HG03175 (cell line): Measurements from ENCODE around the gene DOCK3.
"Not testable (repeated sequence)": the region's sequence is repeated elsewhere in the genome, so short reads cannot be mapped to it uniquely, and the experiment has no call there.

Source experiments
- ATAC-seq: cut with Tn5 transposase; IDR thresholded peaks from one replicate; pipeline ENCODE4 v1.9.1; 2021; ENCODE audit warnings: mild to moderate bottlenecking, moderate library complexity; ENCODE audit not compliant: unreplicated experiment

The DOCK3 gene

DNA sequence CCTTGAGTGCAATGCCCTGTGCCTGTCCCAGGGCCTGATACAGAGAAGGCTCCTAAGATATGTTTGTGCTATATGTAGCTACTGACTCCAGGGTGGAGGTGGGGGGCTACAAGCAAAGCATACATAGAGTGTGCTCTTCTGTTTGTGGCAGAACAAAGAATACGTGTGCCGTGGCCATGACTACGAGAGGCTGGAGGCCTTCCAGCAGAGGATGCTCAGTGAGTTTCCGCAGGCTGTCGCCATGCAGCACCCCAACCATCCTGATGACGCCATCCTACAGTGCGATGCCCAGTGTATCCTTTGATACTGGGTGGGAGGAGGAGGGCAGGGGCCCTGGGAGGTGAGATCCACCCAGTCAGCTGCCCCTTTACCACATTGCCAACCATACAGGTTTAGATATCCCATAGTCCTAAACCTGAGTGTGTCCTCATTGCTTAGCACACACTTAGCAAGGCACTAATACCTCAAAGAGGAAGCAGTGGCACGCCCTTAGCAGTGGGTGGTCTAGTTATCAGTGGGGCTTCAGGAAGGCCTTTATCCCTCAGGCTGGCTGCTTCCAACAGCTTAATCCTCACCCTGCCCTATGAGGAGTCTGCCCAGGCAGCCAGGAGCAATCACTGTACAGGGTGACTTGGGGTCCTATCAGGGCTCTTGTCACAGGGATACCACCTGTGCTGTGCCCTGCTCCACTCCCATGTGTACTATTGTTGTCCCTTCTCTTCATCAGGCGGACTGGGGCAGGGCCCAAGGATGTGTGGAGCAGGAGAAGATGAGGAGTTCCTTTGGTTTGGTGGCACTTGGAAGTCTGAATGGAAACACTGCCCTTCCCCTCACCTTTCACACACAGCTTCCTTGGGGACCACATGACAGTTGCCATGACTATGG lies 680.2 kb downstream of the DOCK3 start:
- no peak for ATAC-seq

DNA sequence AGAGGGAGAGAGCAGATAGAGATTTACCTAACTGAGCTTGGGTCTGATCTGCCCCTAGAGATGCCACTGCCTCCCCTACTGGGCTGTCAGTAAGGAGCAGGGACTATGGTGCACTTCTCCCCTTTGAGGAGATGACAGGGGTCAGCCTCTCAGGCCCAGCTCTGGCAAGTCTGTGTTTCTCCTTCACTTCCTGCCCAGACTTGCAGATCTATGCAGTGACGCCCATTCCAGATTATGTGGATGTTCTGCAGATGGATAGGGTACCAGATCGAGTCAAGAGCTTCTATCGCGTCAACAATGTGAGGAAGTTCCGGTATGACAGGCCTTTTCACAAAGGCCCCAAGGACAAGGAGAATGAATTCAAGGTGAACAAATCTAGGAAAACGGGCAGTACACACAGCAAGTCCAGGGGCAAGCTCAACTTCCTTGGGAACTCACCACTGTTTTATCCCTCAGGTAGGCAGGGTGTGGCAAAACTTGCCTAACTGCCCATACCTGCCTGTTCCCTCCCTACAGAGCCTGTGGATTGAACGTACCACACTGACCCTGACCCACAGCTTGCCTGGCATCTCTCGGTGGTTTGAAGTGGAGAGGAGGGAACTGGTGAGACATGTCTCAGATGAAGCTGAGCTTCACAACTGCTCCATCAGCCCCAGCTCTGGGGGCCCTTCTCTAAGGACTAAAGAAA lies 681.3 kb downstream of the DOCK3 start:
- no peak for ATAC-seq

DNA sequence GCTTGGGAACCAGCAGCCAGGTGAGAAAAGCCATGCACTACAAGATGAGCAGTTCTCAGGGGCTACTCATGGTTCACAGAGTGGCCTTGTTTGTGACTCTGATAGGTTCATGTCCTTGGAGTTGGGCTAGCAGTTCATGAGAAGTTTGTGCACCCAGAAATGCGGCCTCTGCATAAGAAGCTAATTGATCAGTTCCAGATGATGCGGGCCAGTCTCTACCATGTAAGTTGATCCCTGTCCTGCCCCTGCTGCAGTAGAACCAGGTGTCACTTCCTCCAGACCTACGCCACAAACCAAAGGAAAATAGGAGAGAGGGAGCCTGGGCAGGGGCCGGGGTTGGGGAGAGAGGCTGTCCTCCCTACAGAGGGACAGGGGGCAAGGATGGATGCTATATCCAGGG lies 683.1 kb downstream of the DOCK3 start:
- ATAC-seq: no peak

DNA sequence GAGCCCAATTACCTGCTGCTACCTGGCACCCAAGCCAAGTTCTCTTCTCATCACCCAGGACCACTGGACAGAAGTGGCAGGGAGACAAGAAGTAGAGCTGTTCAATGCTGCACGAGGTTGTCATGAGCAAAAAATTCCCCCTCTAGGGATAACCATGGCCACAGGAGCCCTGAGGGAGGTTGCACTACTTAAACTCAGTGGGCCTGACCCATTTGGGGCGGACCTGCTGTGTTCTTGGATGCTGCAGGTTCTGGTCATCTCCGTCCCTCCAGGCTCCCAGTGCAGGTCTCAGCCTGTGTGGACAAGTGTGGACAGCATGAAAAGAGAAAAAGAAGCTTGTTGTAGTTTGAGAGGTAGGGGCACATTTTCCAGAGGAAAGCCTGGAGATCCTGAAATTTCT lies 684.3 kb downstream of the DOCK3 start:
- no peak for ATAC-seq

DNA sequence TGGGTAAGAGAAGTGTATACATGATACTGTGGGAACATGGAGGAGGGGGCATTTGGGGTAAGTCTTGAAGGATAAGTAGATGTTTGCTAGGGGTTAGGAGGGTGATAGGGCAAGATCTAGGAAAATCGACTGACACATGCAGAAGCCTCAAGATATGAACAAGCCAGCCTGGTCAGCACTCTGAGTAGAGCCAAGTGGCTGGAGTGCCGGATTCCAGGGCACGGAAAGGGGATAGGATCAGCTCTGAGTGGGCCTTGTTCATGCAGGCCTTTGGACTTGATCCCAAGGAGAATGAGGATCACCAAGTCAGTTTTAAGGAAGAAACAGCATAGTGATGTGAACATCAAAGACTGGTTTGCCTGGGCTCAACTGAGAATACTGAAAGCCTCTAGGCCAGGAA lies 686.1 kb downstream of the DOCK3 start:
- no peak for ATAC-seq

DNA sequence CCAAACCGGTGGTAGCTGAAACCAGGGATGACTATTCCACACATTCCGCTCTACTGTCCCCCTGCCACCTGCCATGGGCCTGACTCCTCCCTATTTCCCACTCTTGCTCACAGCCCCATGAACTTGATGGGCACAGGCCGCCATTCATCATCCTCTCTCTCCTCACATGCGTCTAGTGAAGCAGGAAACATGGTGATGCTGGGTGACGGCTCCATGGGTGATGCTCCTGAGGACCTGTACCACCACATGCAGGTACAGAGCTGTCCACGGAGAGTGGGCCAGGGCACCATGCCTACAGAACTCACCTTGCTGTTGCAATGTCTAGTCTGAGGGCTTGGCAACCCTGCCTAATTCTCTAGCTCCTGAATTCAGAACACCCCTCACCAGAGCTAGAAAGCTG lies 687.0 kb downstream of the DOCK3 start:
- no peak for ATAC-seq

DNA sequence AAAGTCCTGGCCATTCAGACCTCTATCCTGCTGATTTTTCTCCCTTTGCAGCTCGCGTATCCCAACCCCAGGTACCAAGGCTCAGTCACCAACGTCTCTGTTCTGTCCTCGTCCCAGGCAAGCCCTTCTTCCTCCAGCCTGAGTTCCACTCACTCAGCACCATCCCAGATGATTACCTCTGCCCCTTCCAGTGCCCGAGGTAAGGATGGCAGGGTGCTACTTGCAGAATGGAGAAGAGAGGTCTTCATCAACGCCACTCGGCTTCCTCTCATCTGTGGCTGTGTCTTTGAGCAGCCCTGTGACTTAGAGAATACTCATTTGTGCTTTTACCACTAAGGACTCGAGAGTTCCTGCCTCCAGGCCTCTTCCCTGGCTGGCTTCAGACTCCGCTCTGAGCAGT lies 687.7 kb downstream of the DOCK3 start:
- no peak for ATAC-seq

DNA sequence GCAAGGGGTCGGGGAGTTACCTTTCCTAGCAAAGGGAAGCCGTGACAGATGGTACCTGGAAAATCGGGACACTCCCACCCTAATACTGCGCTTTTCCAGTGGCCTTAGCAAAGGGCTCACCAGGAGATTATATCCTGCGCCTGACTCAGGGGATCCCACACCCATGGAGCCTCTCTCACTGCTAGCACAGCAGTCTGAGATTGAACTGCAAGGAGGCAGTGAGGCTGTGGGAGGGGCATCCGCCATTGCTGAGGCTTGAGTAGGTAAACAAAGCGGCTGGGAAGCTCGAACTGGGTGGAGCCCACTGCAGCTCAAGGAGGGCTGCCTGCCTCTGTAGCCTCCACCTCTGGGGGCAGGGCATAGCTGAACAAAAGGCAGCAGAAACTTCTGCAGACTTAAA lies 693.5 kb downstream of the DOCK3 start:
- ATAC-seq: not testable (repeated sequence)

DNA sequence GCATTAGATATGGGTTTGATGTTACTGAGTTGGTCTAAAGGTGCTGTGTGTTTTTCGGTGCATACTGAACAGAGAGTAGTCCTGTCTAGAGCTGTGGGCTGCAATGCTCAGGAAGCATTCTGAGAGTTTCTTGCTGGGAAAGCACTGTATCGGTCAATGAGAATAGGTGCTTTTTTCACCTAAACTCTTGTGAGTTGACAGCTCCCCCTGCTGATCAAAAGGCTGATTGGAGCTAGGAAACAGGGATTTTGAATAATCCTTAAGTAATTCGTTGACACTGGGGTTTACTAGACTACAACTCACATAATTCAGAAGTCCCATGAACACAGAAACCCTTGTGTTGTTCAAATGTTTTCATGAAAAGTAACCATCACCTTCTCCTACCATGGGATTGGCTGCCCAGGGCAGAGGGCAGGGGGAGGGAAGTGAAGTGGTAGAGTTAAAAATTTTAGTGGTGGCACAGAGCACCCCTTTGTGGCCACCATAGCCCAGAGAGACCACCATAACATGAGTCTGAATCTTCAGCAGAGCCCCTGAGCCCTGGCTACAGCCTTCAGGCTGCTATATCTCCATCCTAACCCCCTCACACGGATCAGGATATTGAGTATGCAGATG lies 697.3 kb downstream of the DOCK3 start:
- no peak for ATAC-seq

DNA sequence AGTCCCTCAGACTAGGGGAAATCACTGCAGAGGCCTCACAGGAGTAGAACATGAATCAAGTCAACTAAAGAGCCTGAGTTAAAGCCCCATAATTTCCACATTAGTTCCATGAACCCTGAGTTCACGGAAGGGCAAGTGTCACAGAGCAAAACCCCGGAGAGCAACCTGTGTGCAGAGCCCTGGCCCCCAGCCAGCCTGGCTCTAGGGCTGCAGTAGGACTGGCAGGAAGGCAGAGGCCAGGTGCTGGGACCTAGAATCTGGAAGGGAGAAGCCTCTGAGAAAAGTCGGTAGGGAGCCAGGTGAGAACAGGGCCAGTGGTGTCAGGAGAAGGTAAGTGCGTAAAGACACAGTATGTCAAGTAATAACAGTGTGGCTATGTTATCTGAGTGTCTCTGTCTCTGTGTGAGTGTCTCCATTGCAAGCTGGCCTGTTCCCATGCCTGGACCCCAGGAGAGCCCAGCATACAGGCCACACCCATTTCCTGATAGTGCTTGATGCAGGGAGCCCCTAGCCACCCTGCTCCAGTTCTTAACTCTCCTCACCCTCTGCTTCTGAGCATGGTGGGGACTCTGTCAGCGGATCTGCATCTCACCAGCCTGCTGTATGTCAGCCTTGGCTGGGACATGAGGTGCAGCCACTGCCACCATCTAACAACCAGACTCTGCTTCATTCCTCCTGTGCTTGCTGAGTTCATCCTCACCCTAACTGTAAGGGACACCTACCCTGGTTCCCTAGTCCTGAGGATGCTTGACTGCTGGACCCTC lies 699.1 kb downstream of the DOCK3 start:
- no peak for ATAC-seq

DNA sequence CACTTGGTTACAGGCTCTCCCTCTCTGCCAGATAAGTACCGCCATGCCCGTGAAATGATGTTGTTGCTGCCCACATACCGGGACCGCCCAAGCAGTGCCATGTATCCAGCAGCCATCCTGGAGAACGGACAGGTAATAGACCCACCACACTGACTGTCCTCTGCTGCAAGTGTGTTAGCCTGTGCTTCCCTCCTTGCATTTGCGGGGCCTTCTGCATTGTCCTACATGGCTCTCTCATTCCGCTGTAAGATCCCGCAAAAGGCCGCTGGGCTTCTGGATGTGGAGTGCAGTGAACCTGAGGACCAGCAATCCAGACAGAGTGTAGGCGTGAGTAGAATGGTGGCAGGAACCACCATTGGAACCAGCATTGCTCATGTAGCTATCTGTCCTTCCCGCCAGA lies 699.7 kb downstream of the DOCK3 start:
- ATAC-seq: no peak

DNA sequence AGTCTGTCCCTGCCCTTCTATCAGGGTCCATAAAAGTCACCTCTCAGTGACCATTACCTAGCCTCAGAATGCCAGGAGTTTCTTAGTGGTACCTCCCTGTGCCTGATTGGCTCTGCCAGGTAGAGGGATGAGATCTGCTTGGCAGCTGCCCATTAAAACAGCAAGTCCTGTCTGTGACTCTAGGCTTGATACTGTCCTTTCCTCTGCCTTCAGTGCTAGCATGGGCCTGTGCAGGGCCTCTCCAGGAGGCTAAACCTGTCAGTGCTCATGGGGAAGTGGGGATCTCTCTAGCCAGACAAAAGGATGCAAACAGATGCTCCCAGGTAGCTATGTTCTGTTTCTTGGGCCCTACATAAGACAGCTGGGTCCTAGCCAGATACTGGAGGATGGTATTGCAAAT lies 700.4 kb downstream of the DOCK3 start:
- no peak for ATAC-seq

DNA sequence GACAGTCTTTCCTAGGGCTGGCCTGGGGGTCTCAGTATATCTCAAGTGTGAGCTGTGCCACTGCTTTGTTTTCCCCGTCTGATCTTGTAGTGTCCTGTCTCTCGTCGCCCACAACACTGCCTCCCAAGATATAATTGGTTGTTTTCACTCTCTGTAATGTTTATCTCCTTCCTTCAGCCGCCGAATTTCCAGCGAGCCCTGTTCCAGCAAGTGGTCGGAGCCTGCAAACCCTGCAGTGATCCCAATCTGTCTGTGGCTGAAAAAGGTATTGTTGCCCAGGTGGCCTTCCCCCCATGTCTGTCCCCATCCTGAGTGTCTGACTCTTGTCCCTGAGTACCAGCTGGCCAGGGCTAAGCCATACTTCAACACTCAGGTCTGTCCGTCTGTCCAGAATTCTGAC lies 700.8 kb downstream of the DOCK3 start:
- no peak for ATAC-seq

DNA sequence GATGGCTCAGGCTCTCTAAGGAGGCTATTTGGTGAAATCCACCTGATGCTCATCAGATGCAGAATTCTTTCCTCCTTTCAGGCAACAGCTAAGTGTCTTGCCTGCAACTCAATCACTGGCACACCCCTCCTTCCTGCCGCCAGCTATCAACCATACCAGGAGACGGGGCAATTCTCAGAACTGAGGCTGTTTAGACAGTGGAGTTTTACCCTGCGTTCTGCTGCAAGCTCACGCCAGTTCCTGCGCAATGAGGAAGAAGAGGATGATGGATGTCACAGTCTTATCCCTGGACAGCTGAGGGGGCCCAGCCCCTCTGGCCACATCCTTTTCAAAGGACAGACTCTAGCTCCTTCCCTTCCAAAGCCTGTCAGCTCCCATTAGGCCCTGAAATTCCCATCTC lies 703.3 kb downstream of the DOCK3 start:
- ATAC-seq: no peak

DNA sequence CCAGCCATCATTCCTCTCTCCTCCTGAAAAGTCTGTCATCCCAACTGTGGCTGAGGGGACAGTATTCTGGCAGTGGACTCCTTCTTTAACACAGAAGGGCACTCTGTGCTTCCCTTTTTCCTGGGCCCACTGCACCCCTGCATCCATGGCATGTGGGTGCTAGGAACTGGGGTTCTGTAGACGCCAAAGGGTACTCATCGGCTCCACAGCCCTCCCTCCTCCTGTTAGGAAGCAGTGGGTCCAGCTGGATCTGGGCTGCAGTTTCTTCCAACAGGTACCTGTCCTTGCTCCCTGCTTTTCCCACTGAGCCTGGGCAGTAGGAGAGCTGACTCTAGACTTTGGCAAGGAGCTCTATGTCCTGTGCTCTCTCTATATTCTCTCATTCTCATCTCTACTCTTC lies 704.0 kb downstream of the DOCK3 start:
- no peak for ATAC-seq

DNA sequence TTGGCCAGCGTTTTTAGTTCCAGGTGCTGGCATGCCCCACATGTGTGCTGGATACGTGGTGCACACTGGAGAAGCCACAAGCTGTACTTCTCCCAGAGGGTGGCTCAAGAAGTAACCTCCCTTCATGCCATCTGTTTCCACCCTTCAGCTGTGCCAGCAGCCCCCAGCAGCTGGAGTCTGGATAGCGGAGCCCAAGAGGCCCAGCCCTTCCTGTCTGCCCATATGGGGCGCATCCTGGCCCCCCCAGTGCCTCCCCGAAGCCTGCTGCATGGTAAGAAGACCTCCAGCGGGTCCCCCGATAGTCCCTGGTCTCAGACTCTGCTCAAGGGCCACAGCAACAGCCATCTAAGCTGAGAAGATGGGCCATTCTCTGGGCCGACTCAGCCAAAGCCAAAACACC lies 704.6 kb downstream of the DOCK3 start:
- ATAC-seq: no peak

DNA sequence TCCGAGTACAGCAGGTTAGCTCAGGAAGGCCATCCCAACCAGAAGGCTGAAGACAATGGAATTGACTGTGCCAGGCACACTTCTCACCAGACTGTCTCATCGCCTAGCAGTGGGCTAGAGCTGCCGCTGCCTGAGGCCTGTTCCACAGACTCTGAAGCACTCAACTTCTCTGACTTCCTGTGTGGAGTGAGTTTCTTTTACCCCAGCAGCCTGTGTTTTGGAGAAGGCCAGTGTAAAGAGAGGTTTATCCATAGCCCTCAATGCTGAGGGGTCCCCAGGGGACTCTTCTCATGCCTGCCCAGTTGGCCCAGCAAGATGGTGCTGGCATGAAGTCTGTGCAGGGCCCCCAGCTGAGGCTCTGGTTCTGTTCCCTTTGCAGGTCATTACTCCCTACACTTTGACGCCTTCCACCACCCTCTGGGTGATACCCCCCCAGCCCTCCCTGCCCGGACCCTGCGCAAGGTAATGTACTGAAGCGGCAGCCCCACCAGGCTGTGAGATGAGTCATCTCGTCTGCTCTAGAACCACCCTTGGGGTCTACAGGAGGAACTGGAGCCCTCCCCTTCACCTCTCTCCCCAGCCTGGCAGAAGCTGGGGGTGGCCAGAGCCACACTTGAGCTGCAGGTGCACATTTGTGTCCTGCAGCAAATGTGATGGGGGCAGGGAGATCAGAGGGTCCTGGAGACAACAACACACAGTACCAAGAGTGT lies 705.2 kb downstream of the DOCK3 start:
- no peak for ATAC-seq

DNA sequence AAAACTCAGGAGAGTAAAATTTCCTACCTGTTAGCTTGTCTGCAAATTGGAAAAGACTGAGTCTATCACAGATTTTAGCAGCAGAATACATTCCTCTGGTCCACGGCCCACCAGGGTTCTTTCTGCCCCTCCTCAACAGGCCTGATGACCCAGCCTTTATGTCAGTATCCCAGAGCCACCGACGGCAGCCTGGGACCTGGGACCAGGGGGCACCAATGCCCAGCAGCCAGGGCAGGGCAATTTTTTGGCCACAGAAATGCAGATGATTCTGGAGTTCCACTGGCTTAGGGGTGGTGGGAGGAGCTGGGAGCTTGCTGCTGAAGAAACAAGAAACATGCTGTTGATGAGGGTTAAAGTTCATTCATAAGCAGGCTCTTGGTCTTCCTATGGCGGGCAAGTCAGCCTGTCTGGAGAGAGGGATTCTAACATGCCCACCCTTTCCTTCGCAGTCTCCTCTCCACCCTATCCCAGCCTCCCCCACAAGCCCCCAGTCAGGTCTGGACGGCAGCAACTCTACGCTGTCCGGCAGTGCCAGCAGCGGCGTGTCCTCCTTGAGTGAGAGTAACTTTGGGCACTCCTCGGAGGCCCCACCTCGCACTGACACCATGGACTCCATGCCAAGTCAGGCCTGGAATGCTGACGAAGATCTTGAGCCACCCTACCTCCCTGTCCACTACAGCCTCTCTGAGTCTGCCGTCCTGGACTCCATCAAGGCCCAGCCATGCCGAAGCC lies 706.0 kb downstream of the DOCK3 start:
- no peak for ATAC-seq

DNA sequence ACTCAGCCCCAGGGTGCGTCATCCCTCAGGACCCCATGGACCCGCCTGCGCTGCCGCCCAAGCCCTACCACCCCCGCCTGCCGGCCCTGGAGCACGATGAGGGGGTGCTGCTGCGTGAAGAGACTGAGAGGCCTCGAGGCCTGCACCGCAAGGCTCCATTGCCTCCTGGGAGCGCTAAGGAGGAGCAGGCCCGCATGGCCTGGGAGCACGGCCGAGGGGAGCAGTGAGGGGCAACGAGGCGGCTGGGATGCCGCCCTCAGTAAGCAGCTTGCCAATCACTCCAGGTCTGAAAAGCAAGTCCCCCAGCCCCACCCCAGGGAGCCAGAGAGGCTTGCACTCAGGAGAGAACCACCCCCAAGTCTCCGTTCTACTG lies 706.6 kb downstream of the DOCK3 start:
- ATAC-seq: no peak
